SKM-1 (cell line): ENCODE measurements around the gene TMEM17.

Experiments used
- DNase-seq: peaks from one replicate; lab custom pipeline; 2025; ENCODE audit not compliant: unreplicated experiment; lab: John Stamatoyannopoulos, UW

TMEM17 gene

DNA sequence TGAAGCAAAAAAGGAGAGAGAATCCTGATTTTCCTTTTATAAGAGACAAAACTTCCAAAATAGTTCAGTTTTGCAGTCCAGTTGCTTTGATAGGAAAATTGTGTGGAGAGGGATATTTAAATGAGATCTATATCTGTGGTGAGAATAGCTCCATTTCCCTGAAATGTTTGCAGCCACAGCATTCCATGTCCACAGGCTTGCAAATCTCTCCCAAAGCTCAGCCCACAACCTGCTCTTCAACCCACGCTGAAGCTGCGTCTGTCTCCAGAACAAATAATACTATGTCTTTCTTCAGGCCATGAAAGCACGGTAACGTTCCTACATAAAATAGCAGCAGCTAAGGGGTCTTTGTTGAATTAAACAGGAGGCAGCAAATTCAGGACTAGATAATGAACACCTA, 31.8 kb downstream of the TMEM17 start:
- DNase-seq: no peak

DNA sequence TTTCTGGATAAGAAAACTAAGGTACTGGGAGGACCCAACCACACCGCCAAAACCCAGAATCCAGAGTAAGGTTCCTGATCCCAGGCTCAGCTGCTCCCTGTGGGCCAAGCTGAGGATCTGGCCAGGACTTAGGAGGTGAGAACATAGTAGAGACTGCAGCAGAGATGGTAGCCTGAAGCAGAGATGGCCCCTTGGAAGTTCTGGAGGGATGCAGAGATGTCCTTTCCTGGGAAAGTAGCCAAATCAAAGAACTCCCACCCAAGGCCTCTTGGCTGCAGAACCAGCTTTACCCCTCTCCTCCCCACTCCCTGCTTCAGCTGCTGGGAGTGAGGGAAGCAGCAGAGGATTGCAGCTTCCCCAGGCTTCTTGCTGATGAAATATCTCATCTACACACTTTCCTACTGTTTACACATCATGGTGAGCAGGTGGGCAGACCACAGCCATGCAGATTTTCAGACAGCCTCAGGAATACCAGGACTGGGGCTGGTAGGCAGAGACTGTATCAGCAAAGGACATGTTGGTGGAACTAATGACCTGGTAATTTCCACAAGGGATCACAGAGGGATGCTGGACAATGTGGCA, 32.7 kb downstream of the TMEM17 start:
- DNase-seq: no peak

DNA sequence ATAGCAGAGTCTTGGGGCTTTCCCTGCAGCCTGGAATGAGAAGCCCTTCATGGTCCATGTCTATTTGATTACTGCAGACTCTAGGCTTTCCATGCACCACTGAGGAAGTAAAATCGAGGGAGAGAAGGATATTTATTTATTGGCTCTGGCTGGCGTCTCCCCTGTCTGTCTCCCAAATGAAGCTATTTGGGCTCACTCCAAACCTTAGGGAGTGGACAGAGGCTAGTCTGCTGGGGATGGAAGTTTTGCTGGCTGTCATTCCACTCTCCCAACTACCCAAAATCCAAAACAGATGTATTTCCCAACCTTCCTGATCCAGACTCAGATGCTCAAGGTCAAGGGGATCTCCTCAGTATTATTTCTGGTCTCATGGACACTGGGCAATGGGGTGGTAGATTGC, 33.7 kb downstream of the TMEM17 start:
- no peak for DNase-seq

DNA sequence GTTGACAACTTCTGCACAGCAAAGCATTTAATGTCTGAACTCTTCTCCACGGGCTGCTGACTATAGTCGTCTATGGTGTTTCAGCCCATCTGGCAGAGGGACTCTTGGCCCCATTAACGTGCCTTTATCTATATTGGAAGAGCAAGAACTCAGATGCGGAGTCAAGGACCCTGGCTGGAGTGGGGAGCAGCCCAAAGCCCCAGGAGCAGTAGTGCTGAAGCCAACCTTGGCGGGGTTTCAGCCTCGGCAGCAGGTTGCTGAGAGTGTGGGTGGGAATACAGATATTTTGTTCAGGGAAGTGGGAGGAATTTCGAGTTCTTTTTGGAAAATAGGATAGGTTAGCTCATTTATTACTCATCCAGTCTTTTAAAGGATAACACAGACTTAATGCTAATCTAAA, 34.2 kb downstream of the TMEM17 start:
- no peak for DNase-seq

DNA sequence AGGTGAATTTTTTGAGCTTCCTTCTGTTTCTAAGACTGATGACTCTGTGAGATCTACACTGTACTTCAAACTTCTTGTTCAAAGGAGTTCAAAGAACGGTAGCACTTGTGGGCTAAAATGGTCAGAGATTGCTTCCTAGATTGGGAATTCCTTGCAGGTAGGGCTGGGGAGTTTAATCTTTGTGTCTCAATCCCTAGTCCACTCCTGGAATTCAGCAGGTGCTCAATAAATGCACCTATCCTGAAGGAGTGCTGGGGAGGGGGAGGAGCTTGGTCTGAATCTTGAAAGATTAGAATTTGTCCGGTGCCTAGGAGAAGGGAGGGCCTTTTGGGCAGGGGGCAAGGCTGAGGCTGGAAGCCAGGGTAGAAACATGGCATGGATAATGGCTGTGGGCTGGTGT, 34.6 kb downstream of the TMEM17 start:
- no peak for DNase-seq

DNA sequence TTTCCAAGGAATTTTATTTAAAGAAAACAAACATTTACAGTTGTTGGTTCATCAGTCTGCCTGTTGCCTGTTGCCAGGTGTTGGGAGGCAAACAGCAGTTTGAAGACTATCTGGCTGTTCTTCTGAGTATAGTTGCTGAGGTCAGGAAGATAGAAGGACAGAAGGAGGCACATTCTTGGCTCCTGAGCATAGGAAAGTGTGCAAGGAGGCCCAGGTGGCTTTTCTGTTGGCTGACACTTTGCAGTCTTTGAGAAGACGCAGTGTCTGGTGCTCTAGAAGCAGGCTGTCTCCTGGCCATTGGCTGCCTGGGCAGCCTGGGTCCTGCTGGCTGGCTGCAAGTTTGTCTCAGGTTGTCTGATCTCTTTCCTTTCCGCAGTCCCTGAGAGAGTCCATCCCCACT, 36.4 kb downstream of the TMEM17 start:
- DNase-seq: no peak

DNA sequence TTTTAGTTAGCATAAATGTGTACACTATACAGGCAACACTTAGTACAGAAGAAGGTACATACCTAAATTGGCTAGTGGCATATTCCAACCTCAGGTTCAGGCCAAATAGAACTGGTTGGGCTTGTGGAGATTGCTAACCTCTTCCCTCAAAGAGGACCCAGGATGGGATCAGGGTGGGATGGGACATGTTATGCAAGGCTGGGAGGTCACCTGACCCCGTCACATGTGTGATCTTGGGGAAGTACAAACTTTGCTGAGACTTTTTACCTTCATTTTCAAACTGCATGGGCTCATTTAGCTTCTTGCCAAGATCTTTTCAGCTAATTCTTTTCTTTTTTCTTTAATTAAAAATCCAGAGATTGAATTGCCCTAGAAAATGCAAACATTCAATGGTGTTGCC, 36.9 kb downstream of the TMEM17 start:
- DNase-seq: no peak

DNA sequence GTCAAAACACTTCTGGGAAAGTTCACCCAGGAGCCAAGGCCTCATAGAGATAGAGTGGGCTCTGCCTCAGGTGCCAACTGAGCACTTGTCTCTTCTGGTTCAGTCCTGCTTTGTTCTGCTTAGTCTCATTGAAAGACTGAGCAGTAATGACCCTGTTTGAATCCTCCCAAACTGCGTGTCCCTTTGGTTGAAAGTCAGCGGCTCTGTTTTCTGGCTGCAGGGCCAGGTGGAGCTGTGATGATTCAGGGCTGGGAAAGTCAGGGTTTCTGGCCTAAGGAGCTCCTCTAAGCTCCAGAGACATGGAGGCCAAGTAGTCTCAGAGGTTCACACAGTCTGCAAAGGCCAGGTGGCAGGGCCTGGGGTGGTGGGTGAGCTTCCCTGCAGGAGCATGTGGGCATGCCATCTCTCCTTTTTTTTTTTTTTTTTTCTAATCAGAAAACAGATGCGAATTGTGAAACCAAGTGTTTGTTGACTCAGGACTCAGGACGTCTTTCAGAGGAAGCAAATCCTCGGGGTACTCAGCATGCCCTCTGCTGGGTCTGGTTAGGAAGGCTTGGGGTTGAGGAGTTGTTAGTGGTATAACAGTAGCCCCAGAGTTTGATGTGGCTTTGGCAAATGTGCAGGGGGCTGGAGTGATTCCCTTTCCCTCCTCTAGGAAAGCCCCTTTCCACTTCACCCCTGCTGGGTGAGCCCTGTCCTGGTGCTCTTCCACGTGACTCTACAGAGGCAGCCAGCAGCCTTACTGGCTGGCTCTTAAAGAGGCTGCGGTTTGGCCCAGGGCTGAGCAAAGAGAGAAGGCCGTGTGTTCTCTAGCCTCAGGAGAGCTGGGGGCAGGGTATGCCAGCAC, 38.3 kb downstream of the TMEM17 start:
- DNase-seq: no peak

DNA sequence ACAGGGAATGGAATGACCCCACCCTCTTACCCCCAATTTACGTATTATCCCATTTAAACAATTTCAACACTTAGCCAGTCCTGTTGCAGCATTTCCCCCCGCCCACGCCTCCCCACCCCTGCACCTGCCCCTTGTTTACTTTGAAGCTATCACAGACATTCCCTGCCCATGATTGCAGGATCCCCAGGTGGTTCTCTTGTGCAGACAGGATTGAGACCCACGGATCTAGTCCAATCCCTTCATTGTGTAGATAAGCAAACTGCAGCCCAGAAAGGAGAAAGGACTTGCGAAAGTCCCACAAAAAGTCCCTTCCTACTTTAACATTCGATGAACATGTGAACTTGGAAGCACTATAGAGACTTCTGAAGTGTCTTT, 38.9 kb downstream of the TMEM17 start:
- DNase-seq: no peak

DNA sequence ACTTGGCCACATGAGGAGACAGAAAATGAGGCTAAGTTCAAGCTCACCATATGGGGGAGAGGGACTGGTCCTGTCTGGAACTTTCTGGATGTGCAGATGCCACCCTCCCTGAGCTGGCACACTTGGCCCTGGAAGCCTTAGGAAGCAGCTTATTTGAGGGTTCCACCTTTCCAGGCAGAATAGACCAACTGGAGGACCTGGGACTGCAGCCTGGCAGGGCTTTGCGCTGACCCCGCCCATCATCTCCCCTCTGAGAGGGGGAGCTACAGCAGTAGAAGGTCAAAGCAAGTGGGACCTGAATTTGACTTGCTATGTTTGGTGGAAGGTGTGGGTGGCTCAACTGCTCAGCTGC, 39.5 kb downstream of the TMEM17 start:
- DNase-seq: no peak

DNA sequence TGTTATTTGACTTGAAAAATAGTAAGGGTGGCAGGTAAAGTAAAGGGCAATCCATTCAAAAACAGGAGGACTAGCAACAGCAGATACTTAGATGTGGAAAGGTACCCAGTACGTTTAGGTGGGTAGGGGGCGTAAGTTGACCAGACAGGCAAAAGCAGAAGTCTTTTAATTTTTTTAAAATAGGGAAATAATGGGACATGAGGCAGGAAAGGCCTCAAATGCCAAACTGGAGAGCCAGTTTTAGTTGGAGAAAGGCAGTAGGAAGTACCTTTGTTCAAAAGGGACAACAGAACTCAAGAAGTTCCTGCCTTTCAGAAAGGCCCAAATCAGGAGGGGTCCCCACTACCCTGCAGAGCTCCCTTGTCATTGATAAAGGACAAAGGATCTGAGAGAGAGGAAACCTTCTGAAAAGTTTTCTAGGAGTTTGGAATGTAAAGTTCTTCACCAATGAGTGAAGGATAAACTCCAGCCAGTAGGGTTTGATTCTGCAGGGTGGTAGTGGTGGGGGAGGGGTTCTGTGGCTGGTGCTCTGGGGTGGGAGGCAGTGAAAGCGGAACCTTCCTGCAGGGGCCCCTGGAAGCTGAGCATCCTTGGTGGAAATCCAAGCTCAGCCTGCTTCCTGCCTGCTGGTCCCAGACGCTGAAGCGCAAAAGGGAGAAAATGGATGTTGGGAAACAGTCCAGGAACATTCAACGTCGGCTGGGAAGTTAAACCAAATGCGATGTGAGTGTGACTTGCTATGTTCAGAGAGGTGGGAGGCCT, 40.1 kb downstream of the TMEM17 start:
- no peak for DNase-seq

DNA sequence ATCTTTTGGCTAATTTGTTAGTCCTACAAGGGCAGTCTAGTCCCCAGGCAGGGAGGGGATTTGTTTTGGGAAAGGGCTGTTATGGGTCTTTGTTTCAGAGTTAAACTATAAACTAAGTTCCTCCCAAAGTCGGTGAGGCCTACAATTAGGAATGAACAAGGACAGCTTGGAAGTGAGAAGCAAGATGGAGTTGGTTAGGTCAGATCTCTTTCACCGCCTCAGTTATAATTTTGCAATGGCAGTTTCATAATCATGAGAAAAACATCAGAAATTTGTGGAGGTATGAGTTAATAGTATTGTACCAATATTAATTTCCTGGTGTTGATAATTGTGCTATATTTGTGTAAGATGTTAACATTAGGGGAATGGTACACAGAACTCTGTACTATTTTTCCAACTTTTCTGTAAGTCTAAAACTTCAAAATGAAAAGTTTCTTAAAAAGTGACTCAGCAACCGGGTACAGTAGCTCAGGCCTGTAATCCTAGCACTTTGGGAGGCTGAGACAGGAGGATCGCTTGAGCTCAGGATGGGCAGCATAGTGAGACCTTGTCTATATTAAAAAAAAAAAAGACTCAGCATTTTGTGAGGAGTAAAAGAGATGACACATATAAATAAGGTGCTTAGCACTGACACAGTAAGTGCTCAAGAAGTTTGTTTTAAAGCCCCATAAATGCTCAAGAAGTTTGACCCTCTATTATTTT, 40.8 kb downstream of the TMEM17 start:
- DNase-seq: no peak

DNA sequence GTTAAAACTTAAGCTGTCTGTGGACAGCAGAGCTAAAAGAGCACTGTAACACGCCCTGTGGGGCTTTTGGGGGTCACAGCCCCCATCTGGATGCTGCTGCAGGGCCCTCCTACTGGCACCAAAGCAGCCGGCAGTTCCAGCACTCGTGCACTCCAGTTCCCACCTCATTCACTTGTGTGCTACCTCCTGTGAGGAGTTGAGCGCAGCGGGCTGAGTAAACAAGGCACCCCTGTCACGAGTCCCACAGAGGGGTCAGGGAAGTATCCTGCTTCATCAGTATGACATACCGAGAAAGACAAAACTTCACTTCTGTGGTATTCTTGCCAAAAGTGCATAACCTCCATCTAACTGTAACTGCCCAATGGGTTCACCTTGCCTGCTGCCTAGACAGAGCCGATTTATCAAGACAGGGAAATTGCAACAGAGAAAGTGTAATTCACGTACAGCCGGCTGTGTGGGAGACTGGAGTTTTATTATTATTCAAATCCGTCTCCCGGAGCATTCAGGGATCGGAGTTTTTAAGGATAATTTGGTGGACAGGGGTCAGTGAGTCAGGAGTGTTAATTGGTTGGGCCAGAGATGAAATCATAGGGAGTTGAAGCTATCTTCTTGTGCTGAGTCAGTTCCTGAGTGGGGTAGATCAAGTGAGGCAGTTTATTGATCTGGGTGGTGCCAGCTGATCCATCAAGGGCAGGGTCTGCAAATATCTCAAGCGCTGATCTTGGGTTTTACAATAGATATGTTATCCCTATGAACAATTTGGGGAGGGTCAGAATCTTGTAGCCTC, 41.6 kb downstream of the TMEM17 start:
- DNase-seq: no peak

DNA sequence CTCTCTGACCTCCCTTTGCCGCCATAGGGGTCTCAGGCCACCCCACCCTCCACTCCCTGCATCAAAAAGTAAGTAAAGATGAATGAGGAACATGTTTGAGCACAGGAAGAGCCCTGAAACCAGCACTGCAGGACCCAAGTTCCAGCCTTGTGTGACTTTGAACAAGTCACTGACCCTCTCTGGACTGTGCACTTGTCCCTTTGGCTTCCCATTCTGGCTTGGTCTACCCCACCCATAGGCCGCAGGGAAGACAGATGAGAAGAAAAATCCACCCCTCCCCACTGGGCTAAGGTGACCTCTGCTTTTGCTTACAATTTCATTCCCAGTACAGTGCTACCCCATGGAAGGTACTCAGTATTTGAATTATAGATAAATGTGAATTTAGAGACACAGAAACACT, 43.8 kb downstream of the TMEM17 start:
- no peak for DNase-seq

DNA sequence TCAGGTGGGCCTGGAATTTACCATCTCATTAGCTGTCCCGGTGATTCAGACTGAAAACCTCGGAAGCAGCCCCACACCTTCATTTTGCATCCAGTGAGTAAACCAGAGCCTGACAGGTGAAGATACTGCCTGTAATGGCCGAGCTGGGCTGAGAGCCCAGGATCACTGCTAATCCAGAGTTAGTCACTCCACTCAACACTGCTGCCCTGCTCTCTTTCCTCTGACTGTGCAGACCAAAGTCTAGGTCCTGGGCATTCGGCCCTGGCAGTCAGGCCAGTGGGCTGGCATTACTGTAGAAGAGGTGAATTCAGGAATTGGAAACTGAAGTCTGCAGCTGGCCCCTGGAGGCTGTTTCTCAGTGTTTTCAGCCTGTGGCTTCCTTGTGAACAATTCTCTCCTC, 44.3 kb downstream of the TMEM17 start:
- no peak for DNase-seq

DNA sequence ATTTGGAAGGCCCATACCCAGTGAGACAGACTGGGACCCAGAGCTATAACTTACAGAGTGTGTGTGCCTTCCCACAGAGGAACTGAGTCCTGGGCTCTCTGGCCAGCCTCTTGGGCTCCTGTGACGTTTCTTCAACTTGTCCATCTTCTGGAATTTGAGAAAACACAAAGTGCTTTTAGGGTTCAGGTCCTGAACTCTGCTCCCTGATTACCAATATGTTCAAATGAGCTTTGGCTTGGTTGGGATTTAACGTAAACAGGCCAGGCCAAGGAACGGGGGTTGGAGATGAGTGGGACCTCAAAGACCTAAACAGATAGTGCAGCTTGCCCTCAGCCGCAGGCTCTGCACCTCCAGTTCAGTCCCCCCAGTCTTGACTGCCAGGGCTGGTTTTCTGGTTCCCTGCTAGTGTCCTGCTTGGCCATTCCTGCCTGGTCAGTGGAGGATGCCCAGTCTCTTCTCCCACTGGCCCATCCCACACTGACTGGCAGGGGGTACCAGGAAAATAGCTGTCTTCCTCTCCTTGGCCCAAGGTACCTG, 44.9 kb downstream of the TMEM17 start:
- DNase-seq: no peak

DNA sequence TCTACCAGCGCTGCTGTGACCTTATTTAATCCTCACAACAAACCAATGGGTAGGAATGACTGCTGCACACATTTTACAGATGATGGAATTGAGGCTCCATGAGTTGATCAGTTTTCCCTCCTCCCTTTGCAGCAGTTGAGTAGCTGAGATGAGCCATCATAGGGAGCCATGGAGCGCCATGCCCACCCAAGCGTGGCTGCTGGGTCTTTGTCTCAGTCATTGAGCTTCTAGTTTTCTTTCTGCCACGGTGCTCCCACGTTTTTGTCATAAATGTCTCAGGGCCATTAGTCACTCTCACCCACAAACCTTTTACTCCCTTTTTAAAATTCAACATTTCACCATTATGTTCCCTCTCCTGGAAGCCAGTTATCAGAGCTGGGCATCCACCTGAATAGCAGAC, 45.8 kb downstream of the TMEM17 start:
- no peak for DNase-seq

DNA sequence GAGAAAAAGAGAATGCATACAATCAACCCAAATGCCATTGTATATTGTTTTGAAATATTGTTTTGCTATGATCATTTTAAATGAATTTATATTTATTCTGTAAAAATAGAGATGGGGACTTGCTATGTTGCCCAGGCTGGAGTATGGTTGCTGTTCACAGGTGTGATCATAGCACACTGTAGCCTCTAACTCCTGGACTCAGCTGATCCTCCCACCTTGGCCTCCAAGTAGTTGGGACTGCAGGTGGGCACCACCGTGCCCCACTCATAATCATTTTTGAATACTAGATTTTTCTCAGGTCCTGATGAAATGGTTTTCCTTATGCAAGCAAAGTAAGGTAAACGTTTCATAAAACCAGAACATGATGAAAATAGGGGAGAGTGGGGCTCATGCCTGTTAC, 46.3 kb downstream of the TMEM17 start:
- no peak for DNase-seq

DNA sequence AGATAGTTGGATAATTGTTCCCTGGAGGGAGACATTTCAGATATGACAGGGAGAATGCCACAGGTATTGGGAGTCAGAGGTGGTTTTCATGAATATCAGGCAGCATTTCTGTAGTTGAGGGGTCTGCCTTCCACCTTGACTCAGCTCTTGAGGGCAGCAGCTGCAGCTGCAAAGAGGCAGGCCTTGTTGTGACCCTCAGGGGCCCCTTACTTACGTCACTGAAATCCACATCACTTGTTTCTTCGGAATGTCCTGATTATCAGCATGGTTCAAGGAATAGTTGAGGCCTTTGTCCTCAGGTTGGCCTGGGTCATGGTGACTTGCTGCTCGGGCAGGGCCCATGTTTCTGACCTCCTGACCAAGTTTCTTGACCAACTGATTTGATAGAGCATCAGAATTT, 46.9 kb downstream of the TMEM17 start:
- DNase-seq: no peak

DNA sequence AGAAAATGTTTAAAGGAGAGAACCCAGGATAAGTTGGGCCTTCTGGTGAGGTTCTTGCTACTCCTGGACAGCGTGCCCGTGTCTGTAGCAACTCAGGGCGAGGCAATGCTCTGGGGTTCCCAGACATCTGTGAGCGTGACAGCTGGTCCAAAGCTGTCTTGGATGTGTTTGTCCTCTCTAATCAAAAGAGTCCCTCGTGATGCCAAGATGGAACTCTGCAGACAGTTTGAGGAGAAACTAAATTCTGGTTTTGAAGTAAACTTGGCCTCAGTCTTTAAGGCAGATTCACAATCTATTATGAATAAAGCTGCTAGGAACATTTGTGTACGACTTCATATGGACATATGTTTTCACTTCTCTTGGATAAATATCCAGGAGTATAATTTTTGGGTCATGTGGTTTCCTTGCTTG, 47.3 kb downstream of the TMEM17 start:
- DNase-seq: no peak

DNA sequence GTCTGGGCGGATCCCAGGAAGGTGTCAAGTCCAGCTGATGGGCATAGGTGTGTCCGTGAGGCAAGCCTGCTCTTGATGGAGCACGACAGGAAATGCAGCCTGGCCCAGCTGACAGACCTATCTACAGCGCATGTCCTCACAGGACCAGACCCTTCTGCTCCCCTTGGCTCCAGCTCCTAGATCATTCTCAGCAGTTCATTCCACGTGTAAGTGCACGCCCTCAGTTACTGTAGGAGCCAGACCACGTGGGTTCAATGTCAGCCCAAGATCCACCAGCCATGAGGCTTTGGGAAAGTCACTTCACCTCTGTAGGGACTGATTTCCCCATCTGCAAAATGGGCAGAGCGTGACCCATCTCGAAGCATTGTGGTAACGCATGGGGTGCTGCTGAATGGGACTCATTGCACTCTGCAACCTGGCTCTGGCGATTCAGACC, 47.8 kb downstream of the TMEM17 start:
- no peak for DNase-seq
